B cell (primary cell): Measurements from ENCODE around the gene STX5.

Experiments used
- EZH2 ChIP-seq: IDR thresholded peaks from 2 replicates; pipeline ENCODE4 v1.6.1; 2012; ENCODE audit warnings: borderline replicate concordance, low read depth, mild to moderate bottlenecking, moderate library complexity, low read length; ENCODE audit not compliant: insufficient read depth, poor library complexity, severe bottlenecking
- TF ChIP-seq, protein P1 (sequence below): fragments of 200-600 bp; IDR thresholded peaks from one replicate; pipeline ENCODE4 v1.8.0; 2022; ENCODE audit warnings: antibody characterized with exemption, mild to moderate bottlenecking

- TF ChIP-seq, protein P1, sequence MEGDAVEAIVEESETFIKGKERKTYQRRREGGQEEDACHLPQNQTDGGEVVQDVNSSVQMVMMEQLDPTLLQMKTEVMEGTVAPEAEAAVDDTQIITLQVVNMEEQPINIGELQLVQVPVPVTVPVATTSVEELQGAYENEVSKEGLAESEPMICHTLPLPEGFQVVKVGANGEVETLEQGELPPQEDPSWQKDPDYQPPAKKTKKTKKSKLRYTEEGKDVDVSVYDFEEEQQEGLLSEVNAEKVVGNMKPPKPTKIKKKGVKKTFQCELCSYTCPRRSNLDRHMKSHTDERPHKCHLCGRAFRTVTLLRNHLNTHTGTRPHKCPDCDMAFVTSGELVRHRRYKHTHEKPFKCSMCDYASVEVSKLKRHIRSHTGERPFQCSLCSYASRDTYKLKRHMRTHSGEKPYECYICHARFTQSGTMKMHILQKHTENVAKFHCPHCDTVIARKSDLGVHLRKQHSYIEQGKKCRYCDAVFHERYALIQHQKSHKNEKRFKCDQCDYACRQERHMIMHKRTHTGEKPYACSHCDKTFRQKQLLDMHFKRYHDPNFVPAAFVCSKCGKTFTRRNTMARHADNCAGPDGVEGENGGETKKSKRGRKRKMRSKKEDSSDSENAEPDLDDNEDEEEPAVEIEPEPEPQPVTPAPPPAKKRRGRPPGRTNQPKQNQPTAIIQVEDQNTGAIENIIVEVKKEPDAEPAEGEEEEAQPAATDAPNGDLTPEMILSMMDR: no peak
- TF ChIP-seq EZH2: no peak
These were observed 44.0 kb upstream of the STX5 start for GRCh38 chr11:62875698-62876478.
